GM21423 (cell line): ENCODE data around the gene MTHFR.

Experiments used
- ATAC-seq: cut with Tn5 transposase; IDR thresholded peaks from one replicate; pipeline ENCODE4 v1.9.1; 2021; ENCODE audit warnings: mild to moderate bottlenecking, moderate library complexity; ENCODE audit not compliant: unreplicated experiment

Gene MTHFR

GRCh38 chr1:11799099-11799498 is 6.7 kb downstream of the MTHFR start:
- no peak for ATAC-seq

- ATAC-seq = no peak
Observed at GRCh38 chr1:11797525-11798216, 8.1 kb downstream of the MTHFR start.

GRCh38 chr1:11796036-11796828 is 9.5 kb downstream of the MTHFR start:
- ATAC-seq = no peak

- no peak for ATAC-seq
Observed at GRCh38 chr1:11795238-11795890, 10.4 kb downstream of the MTHFR start.

GRCh38 chr1:11794446-11795237 is 11.1 kb downstream of the MTHFR start:
- ATAC-seq = no peak

- ATAC-seq = no peak
Observed at GRCh38 chr1:11793819-11794218, 11.9 kb downstream of the MTHFR start.

- no peak for ATAC-seq
Observed at GRCh38 chr1:11792106-11792505, 13.7 kb downstream of the MTHFR start.

GRCh38 chr1:11790880-11791715 is 14.7 kb downstream of the MTHFR start:
- ATAC-seq = no peak

GRCh38 chr1:11790101-11790879 is 15.5 kb downstream of the MTHFR start:
- no peak for ATAC-seq

GRCh38 chr1:11789126-11790067 is 16.4 kb downstream of the MTHFR start:
- no peak for ATAC-seq

- ATAC-seq = no peak
Observed at GRCh38 chr1:11788549-11789053, 17.2 kb downstream of the MTHFR start.

- no peak for ATAC-seq
Observed at GRCh38 chr1:11787804-11788436, 17.8 kb downstream of the MTHFR start.

GRCh38 chr1:11787251-11787803 is 18.4 kb downstream of the MTHFR start:
- no peak for ATAC-seq

GRCh38 chr1:11786168-11786567 is 19.6 kb downstream of the MTHFR start:
- no peak for ATAC-seq

- no peak for ATAC-seq
Observed at GRCh38 chr1:11784993-11785769, 20.6 kb downstream of the MTHFR start.

GRCh38 chr1:11784256-11784992 is 21.3 kb downstream of the MTHFR start:
- ATAC-seq = no peak
